HG03095 (cell line): ENCODE results near the gene PERP.
"Not testable (repeated sequence)": the region's sequence is repeated elsewhere in the genome, so short reads cannot be mapped to it uniquely, and the experiment has no call there.

Experiments used
- ATAC-seq: cut with Tn5 transposase; IDR thresholded peaks from one replicate; pipeline ENCODE4 v1.9.1; 2021; ENCODE audit warnings: moderate library complexity; ENCODE audit not compliant: unreplicated experiment

Gene PERP

DNA sequence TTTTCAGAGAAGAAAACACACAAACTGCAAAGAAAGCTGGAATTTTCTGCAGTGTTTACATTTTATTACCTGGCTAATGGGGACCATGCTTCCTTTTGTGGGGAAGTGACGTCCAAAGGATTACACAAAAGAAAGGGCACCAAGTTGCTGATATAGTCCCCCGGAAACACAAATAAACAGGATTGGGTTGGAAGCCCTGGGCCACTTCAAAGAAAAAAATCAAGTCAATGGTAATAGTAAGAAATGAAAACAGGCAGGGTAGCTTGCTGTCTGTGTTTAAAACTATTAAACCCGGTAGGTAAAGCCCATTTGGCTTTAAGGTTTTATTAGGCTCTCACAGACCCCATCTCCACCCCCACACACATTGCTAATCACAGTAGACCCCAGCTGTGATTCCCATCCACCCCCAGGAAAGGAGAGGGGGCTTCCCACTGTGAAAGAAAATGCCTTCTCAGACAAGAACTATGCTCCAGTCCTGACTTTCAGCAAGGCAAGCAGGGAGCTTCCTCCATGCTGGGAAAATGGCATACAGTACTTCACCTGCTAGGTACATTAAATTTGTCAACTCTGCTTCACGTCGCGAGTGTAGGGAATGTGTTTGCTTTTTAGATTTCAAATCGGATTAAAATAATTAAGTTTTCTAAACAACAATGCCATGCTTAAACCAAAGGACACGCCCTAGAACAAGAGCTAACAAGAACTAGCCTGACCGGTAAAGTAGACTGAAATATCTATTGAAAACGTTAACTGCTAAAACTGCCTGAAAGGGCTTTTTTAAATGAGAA is 1.1 kb downstream of the PERP start:
- no peak for ATAC-seq

DNA sequence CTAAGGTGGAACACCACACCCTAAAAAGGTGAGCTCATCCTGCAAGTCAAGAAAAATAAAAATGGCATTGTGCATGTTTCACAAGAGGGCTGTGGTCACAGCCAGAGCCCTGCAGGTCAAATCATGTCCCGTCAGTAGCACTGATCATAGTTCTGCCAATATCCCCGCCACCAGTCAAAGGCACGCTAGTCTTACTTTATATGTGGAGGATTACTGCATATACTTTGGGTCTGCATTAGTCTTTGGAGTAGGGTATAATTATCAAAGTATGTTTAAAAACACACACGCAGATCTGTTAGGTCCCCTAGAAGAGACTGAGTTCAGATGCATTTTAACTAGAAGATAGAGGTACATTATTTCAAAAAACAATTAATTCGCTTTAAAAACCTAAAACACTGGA is 1.8 kb downstream of the PERP start:
- no peak for ATAC-seq

DNA sequence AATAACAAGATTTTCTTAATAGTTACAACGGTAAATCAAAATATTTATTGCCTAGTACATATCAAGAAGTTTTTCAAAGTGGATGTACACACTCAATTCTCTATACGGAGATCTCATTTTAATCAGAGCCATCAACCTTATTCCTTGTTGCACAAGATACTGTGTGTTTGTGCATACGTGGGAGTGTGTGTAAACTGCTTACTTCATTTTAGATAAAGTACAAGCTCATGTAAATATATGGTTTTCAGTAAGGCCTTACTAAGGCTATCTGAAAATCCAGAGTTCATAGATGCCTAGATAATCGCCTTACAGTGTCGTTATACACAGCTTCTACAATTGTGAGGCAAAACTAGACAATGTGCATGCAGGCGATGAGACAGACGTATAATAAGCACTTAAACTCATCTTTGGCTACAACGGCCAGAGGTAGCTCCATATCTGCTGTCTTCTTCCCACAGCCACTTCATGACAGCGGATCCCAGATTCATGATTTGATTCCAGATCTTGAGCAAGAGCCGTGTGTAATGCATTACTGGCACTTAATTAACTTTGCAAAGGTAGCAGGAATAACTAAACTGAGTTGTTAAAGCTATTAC is 2.5 kb downstream of the PERP start:
- no peak for ATAC-seq

DNA sequence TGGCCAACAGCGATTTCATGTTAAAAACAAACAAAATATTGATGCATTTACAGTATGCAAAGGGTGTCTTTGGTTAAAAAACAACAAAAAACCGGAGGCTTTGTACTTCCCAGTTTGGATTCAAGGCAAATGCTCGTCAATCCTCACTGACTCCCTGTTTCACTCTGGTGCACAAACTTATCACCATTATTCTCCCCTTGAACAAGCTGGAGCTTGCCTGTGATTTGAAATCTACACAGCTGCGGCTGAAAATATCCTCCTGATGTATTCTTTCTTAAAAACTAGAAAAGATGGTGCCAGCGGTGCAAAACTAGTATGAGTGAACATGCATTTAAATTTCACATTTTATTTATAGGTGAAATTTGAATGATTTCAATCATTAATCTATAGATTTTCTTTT is 3.3 kb downstream of the PERP start:
- no peak for ATAC-seq

DNA sequence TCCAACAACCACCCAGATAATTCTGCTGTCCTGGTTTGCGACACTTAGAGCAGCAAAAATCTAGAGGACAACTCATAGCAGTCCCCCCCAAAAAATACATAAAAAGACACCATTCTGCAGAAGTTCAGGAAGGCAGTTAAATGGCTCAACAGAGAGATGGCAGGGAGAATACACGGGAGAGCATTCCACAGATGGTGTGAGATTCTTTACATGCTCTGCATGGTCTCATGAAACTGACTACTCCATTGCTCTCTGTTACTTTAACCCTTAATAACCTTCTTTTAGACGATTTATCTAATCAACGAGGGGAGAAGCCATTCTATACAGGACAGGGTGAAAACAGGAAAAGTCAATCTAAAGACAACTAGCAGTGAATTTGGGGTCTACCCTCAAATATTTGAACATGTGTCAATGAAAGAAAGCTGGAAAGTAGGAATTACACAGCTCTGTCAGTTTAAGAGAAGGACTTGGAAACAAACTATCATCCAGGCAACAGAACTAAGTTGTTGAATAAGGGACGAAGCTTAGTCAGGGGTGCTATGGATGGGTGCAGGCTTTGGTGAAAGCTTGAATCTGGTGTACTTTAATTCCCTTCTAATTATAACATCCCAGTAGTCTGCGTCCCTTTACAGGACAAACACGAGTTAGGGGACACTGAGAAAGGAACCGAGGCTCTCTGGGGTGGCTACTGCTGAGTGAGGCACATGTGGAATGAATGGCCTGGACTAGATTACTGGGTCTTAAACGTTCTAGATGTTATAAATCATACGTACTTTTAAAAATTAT is 5.1 kb downstream of the PERP start:
- ATAC-seq = no peak

DNA sequence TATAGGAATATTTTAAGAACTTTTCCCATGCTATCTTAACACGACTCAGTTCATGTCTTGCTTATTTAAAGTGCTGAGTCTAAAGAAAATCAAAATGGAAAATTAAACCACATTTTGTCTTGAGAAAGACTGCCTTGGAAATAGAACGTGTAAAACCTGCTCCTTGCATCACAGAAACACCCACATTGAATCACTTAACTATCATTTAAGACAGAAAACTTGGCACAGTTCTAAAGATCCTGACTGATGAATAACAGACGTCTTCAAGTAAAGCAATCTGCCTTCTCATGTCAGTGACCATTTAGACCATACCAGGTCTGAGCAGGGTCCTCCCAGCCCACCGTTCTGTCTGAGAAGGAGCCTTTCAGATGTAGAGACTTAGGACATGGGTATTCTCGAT is 7.4 kb downstream of the PERP start:
- no peak for ATAC-seq

DNA sequence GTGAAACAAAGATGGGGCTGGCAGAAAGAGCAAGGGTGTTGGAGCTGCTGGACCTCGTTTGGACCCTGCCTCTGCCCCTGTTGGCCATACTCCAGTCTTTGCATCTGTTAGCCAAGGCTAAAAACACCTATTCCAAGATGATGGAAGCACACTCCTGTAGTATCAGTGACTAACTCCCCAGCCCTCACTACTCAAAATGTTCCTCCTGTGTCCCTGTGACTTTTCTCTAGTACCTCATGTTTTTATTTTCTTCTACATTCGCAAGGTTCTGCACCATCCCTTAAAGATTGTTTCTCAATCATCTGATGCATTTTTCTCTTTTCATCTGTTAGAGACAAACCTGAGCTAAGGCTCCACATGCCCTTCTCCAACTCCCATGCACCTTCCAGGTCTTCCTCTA is 8.9 kb downstream of the PERP start:
- ATAC-seq = no peak

DNA sequence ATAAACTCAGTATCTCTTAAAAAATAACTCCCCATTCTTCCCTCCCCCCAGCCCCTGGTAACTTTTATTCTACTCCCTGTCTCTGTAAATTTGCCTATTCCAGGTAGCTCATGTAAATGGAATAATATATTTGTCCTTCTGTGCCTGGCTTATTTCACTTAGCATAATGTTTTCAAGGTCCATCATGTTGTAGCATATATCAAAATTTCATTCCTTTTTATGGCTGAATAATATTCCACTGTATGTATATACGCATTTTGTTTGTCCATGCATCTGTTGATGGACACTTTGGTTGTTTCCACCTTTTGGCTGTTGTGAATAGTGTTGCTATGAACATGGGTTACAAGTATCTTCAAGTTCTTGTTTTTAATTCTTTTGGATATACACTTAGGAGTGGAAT is 13.0 kb downstream of the PERP start:
- no peak for ATAC-seq

DNA sequence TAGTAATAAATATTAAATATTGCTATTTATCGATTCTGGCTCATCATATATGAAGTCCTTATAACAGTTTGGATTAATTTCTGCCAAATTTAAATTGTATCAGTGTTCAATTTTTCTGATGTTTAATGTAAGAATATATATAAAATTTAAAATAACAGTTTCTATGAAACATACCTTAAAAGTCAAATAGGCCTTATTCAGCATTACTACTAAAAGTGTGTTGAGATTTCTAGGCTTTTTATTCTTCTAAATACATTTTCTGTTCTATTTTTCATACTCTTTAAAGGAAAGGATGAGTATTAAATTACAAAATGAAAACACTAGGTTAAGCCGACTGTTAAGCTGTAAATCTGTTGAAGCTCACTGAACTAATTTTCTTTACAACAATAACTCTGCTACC is 13.6 kb downstream of the PERP start:
- ATAC-seq = no peak

DNA sequence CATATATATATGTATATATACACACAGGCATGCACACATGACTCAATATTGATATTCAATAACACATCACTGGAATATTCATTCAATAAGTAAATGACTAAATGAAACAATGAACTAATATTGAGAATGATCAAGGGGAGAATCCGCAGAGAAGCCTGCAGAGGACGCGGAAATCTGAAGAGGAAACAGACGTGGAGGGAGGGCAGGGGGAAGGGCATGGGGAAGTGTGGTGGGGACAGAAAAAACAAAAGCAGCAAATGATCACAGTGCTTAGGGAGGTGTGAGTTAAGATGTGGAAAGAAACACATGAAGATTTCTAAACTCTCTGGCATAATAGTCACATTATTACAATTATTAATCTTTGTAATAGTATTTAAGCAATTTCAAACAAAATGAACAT is 14.5 kb downstream of the PERP start:
- no peak for ATAC-seq

DNA sequence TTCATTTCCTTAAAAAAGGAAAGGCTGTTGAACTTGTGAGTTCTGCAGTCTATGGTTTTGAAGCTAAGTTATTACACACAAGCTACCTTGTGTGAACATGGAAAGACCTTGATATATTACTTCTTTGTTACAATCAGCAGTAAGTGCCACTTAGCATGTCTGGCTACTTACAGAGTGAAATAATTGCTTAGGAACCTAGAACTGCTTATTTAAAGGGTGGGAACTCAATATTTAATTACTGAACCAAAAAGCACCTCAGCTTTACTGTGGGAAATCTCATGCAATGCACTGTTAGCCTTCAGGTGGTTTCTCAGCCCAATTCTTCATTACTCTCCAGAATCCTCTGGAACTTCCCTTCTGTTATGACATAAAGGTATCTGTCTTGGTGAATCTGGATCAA is 17.9 kb downstream of the PERP start:
- ATAC-seq = no peak

DNA sequence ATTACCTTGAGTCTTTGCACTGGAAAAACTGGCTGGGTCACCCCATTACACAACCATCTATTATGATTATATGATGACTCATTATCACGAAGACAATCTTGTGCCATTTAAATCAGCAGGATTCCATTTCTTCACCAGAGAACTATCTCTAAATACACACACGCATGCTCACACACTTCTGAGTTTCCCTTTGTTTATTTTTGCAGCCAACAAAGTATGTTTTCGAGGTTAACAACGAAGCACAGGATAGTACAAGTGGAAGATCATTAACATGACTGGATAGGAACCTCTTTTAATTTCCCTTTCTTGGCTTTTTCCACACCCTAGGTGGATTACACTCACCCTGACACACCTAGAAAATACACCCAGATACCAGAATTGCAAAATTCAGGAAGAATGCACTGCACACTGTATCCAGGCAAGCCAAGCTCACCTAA is 18.9 kb downstream of the PERP start:
- ATAC-seq = no peak

DNA sequence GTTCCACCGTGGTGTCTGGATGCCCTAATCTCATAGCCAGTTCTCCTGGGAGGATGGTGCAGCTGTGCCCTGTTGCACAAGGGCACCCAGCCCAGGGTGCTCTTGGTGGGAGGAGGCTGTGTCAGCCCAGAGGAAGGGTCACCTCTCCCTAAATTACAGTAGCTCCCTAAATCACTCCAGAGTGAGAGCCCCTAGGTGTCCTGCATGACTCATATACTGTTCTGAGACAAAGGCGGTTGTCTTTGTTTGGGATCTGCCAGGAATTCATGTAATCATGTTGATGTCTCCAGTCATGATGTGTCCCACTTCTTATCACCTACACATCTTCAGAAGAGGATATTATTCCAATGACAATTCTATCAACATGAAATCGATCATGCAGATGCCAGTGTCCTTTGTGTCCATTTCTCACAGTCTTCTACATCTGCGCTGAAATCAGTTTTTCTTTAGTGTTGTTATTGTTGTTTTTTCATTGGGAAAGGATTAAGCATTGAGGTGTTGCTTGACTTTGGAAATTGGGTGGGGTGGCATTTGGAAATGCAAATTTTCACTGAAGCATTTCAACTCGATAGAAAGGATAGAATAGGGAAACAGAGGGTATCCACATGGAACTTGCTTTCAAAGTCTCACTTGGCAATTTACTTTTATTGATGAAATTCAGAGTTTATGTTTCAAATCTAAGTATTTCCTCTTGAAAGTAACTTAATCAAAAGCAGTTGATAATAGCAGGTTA is 19.5 kb downstream of the PERP start:
- no peak for ATAC-seq

DNA sequence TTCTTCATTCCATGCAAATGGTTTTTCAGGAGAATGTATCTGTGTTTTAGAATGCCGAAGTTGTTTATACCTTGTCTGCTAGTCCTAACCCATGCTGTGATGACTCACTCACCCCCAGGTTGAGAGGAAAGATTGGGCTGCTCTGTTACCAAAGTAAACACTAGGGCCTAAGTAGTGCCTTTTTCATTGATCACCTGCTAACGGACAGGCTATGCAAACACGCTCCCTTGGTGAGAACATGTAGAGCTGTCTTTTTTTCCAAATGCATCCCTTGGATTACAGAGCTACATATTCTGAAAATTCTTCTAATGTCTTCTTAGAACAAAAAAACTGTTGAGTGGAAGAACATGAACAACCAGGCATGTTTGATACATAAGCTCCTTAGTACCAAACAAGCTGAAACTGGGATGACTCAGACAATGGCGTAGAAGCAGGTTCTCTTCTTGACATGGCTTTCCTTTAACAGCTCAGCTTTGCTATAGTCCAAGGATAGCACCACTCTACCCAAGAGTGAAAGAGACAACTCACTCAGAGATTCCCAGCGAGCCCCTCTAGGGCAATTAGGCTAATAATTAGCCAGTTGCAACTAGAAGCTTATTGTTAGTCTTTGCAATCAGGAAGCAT is 20.5 kb downstream of the PERP start:
- ATAC-seq = no peak

DNA sequence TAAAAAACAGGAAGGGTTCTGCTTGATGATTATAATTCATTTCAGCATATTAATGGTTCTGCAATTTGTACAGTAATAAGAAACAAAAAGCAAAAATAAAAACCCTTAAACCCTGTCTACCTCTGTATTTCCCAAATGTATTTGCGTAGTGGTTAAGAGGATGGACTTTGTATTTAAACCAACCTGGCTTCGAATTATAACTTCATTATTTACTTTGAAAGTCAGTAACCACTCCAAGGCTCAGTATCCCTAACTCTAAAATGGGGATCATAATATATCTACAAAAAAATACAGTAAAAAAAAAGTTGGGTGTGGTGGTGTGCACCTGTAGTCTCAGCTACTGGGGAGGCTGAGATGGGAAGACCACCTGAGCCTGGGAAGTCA is 21.4 kb downstream of the PERP start:
- ATAC-seq = no peak

DNA sequence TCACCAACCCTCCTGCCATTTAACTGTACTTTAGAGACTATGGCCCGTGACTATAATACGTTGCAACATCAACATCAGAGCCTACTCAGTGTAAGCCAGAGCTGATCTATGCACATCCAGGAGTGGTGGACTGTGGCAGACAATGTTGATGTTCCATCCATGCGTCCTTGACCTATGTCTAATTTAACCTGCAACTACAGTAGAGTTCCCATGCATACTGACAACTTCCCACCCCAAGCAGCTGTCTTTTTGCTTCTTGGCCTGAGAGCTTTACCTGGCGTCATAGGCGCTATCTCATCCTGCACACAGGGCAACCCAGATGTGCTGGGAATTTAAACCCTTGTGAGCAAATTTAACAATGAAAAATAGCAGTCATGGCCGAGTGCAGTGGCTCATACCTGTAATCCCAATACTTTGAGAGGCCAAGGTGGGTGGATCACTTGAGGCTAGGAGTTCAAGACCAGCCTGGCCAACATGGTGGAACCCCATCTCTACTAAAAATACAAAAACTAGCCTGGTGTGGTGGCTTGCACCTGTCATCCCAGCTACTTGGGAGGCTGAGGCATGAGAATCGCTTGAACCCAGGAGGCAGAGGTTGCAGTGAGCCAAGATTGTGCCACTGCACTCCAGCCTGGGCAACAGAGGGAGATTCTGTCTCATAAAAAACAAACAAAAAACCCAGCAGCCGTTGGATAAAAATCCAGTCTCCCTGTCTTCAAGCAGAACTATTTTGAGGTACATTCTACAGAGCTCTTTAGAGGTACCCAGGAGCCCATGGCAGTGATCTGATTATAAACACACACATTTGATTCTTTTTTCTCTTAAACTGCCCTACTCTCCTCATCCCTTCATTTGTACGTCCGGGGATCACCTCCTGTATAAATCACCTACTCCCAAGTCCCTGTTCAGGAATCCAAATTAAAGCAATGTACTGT is 22.0 kb downstream of the PERP start:
- ATAC-seq = no peak

DNA sequence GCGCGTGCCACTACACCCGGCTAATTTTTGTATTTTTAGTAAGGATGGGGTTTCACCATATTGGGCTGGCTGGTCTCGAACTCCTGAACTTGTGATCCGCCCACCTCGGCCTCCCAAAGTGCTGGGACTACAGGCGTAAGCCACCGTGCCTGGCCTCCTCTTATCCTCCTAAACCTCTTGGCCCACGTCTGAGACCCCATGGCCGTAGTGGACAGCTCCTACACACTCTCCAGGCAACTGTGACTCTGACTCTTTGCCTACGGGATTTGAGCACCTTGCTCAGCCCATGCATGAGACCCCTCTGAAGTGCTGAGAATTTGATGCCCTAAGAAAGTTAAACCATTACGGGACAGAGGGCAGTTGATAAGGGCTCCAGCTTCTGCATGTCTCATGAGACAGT is 25.0 kb downstream of the PERP start:
- ATAC-seq = no peak

DNA sequence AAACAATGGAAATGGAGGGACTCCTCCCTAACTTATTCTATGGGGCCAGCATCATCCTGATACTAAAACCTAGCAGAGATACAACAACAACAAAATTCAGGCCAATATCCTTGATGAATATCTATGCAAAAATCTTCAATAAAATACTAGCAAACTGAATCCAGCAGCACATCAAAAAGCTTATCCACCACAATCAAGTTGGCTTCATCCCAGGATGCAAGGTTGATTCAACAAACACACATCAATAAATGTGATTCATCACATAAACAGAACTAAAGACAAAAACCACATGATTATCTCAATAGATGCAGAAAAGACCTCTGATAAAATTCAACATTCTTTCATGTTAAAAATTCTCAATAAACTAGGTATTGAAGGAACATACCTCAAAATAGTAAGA is 27.7 kb downstream of the PERP start:
- not testable (repeated sequence) for ATAC-seq

DNA sequence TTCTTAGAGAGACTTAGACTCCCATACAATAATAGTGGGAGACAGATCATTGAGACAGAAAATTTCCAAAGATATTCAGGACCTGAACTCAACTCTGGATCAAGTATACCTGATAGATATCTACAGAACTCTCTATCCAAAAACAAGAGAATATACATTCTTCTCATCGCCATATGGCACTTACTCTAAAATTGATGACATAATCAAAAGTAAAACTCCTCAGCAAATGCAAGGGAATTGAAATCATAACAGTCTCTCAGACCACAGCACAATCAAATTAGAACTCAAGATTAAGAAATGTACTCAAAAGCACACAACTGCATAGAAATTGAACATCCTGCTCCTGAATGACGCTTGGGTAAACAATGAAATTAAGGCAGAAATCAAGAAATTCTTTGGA is 28.7 kb downstream of the PERP start:
- ATAC-seq = no peak

DNA sequence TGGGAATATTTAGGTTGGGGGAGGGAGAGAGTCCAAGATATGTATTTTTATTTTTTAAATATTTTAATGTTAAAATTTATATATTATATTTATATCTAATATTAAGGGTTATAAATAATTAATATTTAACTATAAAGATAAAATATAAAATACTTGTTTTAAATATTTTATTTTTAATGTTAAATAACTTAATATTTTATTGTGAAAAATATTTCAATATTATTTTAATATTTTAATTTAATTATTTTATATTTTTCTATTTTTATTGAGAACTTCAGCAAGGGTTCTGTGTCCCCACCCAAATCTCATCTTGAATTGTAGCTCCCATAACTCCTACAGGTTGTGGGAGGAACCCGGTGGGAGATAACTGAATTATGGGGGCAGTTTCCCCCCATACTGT is 34.0 kb downstream of the PERP start:
- ATAC-seq = no peak
